ENCODE measurements around the gene SHISA9.

SHISA9 gene

DNA sequence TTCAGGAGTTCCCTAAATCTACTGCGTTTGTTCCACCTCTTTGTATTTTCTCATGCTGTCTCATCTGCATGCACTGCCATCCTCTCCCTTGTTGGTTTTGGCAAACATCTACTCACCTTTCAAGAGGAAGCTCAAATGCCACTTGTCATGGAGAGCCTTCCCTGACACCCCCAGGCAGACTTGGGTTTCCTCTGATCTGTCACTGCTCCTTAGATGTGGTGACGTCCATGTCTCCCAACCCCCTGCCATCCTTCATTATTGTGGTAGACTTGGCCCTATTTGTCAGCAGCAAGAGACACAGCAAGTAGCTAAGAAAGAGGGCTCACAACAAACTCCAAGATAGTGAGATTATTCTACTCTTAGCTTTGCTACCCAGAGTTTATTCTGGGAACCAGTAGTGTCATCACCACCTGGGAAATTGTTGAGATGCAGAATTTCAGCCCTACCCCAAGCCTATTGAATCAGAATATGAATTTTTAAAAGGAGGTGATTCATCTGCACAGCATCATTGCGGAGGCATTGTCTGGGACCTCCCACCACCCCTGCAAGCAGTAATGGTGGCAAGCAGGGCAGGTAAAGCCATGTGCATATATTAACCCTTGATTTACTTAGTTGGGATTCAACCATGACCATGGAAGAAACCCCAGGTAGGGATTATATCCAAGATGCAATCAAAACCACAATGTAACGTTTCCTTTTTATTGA lies 248.9 kb downstream of the SHISA9 start (continued):
- TF ChIP-seq, protein P1, sequence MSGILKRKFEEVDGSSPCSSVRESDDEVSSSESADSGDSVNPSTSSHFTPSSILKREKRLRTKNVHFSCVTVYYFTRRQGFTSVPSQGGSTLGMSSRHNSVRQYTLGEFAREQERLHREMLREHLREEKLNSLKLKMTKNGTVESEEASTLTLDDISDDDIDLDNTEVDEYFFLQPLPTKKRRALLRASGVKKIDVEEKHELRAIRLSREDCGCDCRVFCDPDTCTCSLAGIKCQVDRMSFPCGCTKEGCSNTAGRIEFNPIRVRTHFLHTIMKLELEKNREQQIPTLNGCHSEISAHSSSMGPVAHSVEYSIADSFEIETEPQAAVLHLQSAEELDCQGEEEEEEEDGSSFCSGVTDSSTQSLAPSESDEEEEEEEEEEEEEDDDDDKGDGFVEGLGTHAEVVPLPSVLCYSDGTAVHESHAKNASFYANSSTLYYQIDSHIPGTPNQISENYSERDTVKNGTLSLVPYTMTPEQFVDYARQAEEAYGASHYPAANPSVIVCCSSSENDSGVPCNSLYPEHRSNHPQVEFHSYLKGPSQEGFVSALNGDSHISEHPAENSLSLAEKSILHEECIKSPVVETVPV (CRISPR knock-in tag; IDR thresholded peaks at IDR 0.05) = no peak

GRCh38 chr16:13153696-13154095 lies 252.3 kb downstream of the SHISA9 start:
- ATAC-seq = no peak
- TF ChIP-seq GLIS3 (CRISPR knock-in tag; IDR thresholded peaks at IDR 0.05) = no peak
- TF ChIP-seq ZNF70 (CRISPR knock-in tag; IDR thresholded peaks at IDR 0.05) = no peak
- TF ChIP-seq, protein P2, sequence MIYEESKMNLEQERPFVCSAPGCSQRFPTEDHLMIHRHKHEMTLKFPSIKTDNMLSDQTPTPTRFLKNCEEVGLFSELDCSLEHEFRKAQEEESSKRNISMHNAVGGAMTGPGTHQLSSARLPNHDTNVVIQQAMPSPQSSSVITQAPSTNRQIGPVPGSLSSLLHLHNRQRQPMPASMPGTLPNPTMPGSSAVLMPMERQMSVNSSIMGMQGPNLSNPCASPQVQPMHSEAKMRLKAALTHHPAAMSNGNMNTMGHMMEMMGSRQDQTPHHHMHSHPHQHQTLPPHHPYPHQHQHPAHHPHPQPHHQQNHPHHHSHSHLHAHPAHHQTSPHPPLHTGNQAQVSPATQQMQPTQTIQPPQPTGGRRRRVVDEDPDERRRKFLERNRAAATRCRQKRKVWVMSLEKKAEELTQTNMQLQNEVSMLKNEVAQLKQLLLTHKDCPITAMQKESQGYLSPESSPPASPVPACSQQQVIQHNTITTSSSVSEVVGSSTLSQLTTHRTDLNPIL (CRISPR knock-in tag; IDR thresholded peaks at IDR 0.05; ENCODE audit: low read depth) = no peak
- no peak for TF ChIP-seq ISL1 (CRISPR knock-in tag; IDR thresholded peaks at IDR 0.05)
- TF ChIP-seq ZNF565 (CRISPR knock-in tag; conservative IDR thresholded peaks at IDR 0.05; ENCODE audit: low read depth) = no peak
- TF ChIP-seq ZFP30 (CRISPR knock-in tag; IDR thresholded peaks at IDR 0.05) = no peak
- TF ChIP-seq TOX (CRISPR knock-in tag; IDR thresholded peaks at IDR 0.05; ENCODE audit: borderline replicate concordance) = no peak
- TF ChIP-seq OSR1 (CRISPR knock-in tag; IDR thresholded peaks at IDR 0.05) = no peak
- TF ChIP-seq RARB (CRISPR knock-in tag; IDR thresholded peaks at IDR 0.05) = no peak
- TF ChIP-seq ARNTL (CRISPR knock-in tag; IDR thresholded peaks at IDR 0.05; ENCODE audit: borderline replicate concordance, low read depth) = no peak
- TF ChIP-seq, protein P1 (CRISPR knock-in tag; IDR thresholded peaks at IDR 0.05) = no peak
- TF ChIP-seq ZFP3 (CRISPR knock-in tag; IDR thresholded peaks at IDR 0.05) = no peak
- TF ChIP-seq ESRRG (CRISPR knock-in tag; IDR thresholded peaks at IDR 0.05) = no peak

DNA sequence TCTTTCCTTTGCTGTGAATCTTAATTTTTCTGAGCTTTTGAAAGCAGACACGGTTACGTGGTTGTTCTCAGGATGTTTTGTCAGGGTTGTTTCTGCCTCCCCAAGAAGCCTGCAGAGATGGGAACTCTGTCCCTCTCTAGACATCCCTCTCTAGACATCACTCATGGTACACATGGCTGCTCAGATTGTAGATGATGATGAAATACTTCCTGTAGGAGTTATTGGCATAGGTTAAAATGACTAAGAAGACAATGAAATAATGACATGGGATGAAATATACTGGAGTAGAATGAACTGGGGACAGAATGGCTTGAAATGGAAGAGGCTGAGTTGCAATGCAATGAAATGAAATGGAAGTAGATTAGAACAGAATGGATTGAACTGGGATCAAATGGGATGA lies 253.4 kb downstream of the SHISA9 start:
- ATAC-seq = no peak
- TF ChIP-seq POU6F1 (CRISPR knock-in tag; IDR thresholded peaks at IDR 0.05; ENCODE audit: borderline replicate concordance, low read depth) = no peak
- TF ChIP-seq, protein P2 (CRISPR knock-in tag; IDR thresholded peaks at IDR 0.05; ENCODE audit: low read depth) = no peak
- TF ChIP-seq CSDC2 (CRISPR knock-in tag; IDR thresholded peaks at IDR 0.05) = no peak
- no peak for TF ChIP-seq PPARA (CRISPR knock-in tag; IDR thresholded peaks at IDR 0.05; ENCODE audit: borderline replicate concordance)
- TF ChIP-seq ZNF70 (CRISPR knock-in tag; IDR thresholded peaks at IDR 0.05) = no peak
- no peak for TF ChIP-seq GLIS3 (CRISPR knock-in tag; IDR thresholded peaks at IDR 0.05)
- no peak for TF ChIP-seq TSHZ2 (CRISPR knock-in tag; IDR thresholded peaks at IDR 0.05)
- TF ChIP-seq OSR1 (CRISPR knock-in tag; IDR thresholded peaks at IDR 0.05) = no peak
- TF ChIP-seq ZFP3 (CRISPR knock-in tag; IDR thresholded peaks at IDR 0.05) = no peak
- TF ChIP-seq ZC3H10 (CRISPR knock-in tag; IDR thresholded peaks at IDR 0.05) = no peak
- TF ChIP-seq PATZ1 (CRISPR knock-in tag; IDR thresholded peaks at IDR 0.05; ENCODE audit: borderline replicate concordance) = no peak
- TF ChIP-seq, protein P1 (CRISPR knock-in tag; IDR thresholded peaks at IDR 0.05) = no peak
- no peak for TF ChIP-seq ISL1 (CRISPR knock-in tag; IDR thresholded peaks at IDR 0.05)
- TF ChIP-seq ZNF565 (CRISPR knock-in tag; conservative IDR thresholded peaks at IDR 0.05; ENCODE audit: low read depth) = no peak
- TF ChIP-seq RARB (CRISPR knock-in tag; IDR thresholded peaks at IDR 0.05) = no peak
- TF ChIP-seq TCF4 (CRISPR knock-in tag; IDR thresholded peaks at IDR 0.05; ENCODE audit: borderline replicate concordance) = no peak
- TF ChIP-seq ARNTL (CRISPR knock-in tag; IDR thresholded peaks at IDR 0.05; ENCODE audit: borderline replicate concordance, low read depth) = no peak
- no peak for TF ChIP-seq BACH2 (CRISPR knock-in tag; IDR thresholded peaks at IDR 0.05; ENCODE audit: borderline replicate concordance)
